Middle frontal gyrus (tissue), 1 donor: ENCODE data around the gene SLC25A3.
"Not testable (repeated sequence)": the region's sequence is repeated elsewhere in the genome, so short reads cannot be mapped to it uniquely, and the experiment has no call there.

ENCODE experiments used
- DNase-seq: peaks from one replicate; pipeline ENCODE4 v3.0.0-alpha.2; 2015; ENCODE audit warnings: low spot score; ENCODE audit errors: extremely low spot score

The SLC25A3 gene

GRCh38 chr12:98593351-98594049 lies at the start of gene SLC25A3:
Gene SLC25A3 (plus strand): TSS chr12:98593686. CDS start chr12:98593979, 293 bp downstream.
- peak; percentile 96 for DNase-seq

GRCh38 chr12:98543701-98544100 lies 49.8 kb upstream of the SLC25A3 start:
- no peak for DNase-seq

- no peak for DNase-seq
These were observed 48.7 kb upstream of the SLC25A3 start for GRCh38 chr12:98544751-98545150.

- no peak for DNase-seq
These were observed 43.9 kb upstream of the SLC25A3 start for GRCh38 chr12:98549371-98550110.

- DNase-seq, result no peak
These were observed 41.7 kb upstream of the SLC25A3 start for GRCh38 chr12:98551787-98552186.

GRCh38 chr12:98558097-98558496 lies 35.4 kb upstream of the SLC25A3 start:
- DNase-seq, result not testable (repeated sequence)

- DNase-seq, result no peak
These were observed 33.8 kb upstream of the SLC25A3 start for GRCh38 chr12:98559666-98560065.

GRCh38 chr12:98561846-98562245 lies 31.6 kb upstream of the SLC25A3 start:
- no peak for DNase-seq

GRCh38 chr12:98572010-98572409 lies 21.5 kb upstream of the SLC25A3 start:
- no peak for DNase-seq

- DNase-seq, result no peak
These were observed 19.4 kb upstream of the SLC25A3 start for GRCh38 chr12:98574110-98574509.

GRCh38 chr12:98575013-98575412 lies 18.5 kb upstream of the SLC25A3 start:
- no peak for DNase-seq

GRCh38 chr12:98576795-98577194 lies 16.7 kb upstream of the SLC25A3 start:
- not testable (repeated sequence) for DNase-seq

GRCh38 chr12:98578392-98578791 lies 15.1 kb upstream of the SLC25A3 start:
- DNase-seq, result no peak

GRCh38 chr12:98578821-98579220 lies 14.7 kb upstream of the SLC25A3 start:
- DNase-seq, result no peak

- no peak for DNase-seq
These were observed 14.1 kb upstream of the SLC25A3 start for GRCh38 chr12:98579347-98579746.

- no peak for DNase-seq
These were observed 13.7 kb upstream of the SLC25A3 start for GRCh38 chr12:98579835-98580234.

- DNase-seq, result no peak
These were observed 12.8 kb upstream of the SLC25A3 start for GRCh38 chr12:98580695-98581094.

GRCh38 chr12:98581101-98581500 lies 12.4 kb upstream of the SLC25A3 start:
- DNase-seq, result no peak

GRCh38 chr12:98582093-98582492 lies 11.4 kb upstream of the SLC25A3 start:
- DNase-seq, result no peak

- no peak for DNase-seq
These were observed 6.4 kb upstream of the SLC25A3 start for GRCh38 chr12:98587084-98587483.

GRCh38 chr12:98591209-98591608 lies 2.3 kb upstream of the SLC25A3 start:
- no peak for DNase-seq

GRCh38 chr12:98592825-98593322 lies 612 bp upstream of the SLC25A3 start:
- peak; percentile 4 for DNase-seq
